Measurements from ENCODE around the gene ADRB1.

Gene ADRB1

DNA sequence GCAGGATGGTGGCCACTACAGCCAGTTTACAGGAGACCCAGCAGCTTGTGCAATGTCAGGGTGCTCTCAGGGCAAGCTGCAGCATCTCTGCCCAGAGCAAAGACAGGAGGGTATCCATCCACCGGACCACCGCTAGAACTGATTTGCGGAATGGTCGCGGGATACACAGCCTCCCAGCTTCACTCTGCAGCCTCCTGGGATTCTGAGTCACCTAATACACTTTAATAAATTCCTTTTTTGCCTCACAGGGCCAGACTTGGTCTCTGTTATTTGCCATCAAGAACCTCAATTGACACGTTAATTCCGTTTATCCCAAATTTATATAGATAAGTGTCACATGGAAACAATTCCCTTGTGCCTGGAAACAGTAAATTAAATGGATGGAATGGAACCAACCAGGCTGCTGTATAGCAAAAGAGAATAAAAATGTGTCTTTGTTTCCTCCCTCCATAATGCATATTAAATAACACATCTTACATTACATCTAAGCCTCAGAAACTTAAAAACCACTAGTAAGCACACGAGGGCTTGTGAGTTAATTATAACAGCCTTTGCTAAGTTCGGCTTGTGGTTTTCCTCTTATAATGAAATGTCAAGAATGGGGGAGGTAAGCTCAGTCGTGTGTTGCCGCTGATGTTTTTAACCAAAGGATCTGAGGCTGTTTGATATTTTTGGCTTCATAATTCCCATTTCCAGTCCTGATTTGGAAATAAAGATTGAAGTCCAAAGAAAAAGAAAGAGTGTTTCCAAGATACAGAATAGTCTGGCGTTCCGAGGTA is 52.1 kb downstream of the ADRB1 start:
- DNase-seq, result no peak

Measured in GOT3 (cell line).